Measurements from ENCODE around the gene PPARA. TPM values are rescaled to one million over a fixed set of nuclear protein-coding genes. Genes with fewer than 3 reads are reported as not detected.

The PPARA gene
- total and polyA plus RNA-seq, 2 experiments from 2014 or later = 4.7 to 12.6 TPM

DNA sequence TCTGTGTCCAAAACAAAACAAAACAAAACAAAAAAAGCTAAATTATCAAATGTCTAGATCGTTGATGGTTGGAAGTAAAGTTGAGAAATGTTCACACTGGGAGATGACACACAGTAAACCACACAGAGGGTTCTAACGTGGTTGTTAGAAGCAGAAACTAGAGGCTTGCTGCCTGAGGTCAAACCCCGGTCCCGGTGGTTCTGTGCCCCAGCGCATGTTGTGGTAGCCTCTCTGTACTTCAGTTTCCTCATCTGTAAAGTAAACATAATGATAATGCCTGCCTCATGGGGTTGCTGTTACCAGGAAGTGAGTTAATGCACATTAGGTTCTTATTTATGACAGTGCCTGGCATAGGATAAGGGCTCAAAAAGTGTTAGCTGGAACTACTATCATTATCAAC lies 33.4 kb downstream of the PPARA start:
- H3K9me3 Mint-ChIP-seq = peaks cover 47% of the 10 kb centered on the region
- H3K27ac Mint-ChIP-seq = no peak overlapping the region
- no peak for ATAC-seq
- Histone ChIP-seq H3K4me1 (ENCODE audit: insufficient read depth) (no peaks in the 10 kb centered on the region), H3K4me2 (no peak overlapping the region), H3F3A (replicated peaks; ENCODE audit: low read depth) (no peaks in the 10 kb centered on the region), H3K79me2 (replicated peaks; ENCODE audit: insufficient read depth) (no peaks in the 10 kb centered on the region), H3K9me2 (ENCODE audit: insufficient read depth) (no peaks in the 10 kb centered on the region), H3K36me3 (ENCODE audit: insufficient read depth) (0 out of 2 replicates have a peak, but pooled peaks cover 3% of the 10 kb centered on the region), H3K27ac (ENCODE audit: low read depth) (no peak overlapping the region), H3K4me3 (no peak overlapping the region), H4K20me1 (replicated peaks; ENCODE audit: insufficient read depth) (no peaks in the 10 kb centered on the region), H2AFZ (no peak overlapping the region), H3K27me3 (ENCODE audit: insufficient read depth) (no peaks in the 10 kb centered on the region)
- no peaks in the 10 kb centered on the region for H3K4me1 Mint-ChIP-seq
- no peak for DNase-seq (ENCODE audit: low spot score)
- peaks cover 38% of the 10 kb centered on the region for H3K36me3 Mint-ChIP-seq (ENCODE audit: low read depth)
- H3K4me3 Mint-ChIP-seq = no peak overlapping the region
- TF ChIP-seq REST (IDR thresholded peaks at IDR 0.05; ENCODE audit: unreplicated experiment) (no peak), POLR2AphosphoS5 (IDR thresholded peaks at IDR 0.05; ENCODE audit: low read depth) (no peak), STAT1 (IDR thresholded peaks at IDR 0.05; ENCODE audit: unreplicated experiment) (no peak), NANOG (IDR thresholded peaks at IDR 0.05; ENCODE audit: borderline replicate concordance) (no peak), ETS1 (IDR thresholded peaks at IDR 0.05) (no peak), ZNF462 (CRISPR knock-in tag; IDR thresholded peaks at IDR 0.05) (no peak)
- peaks cover 2% of the 10 kb centered on the region for H3K27me3 Mint-ChIP-seq (ENCODE audit: insufficient read depth, low read depth, poor library complexity)

All from GM23338 (cell line).